GM19043 (cell line): Measurements from ENCODE around the gene PPP2R5E.
"Not testable (repeated sequence)": the region's sequence is repeated elsewhere in the genome, so short reads cannot be mapped to it uniquely, and the experiment has no call there.

Experiments used
- ATAC-seq: cut with Tn5 transposase; IDR thresholded peaks from one replicate; pipeline ENCODE4 v1.9.1; 2021; ENCODE audit warnings: low read depth; ENCODE audit not compliant: unreplicated experiment

The PPP2R5E gene

GRCh38 chr14:63392236-63392635 lies 150.9 kb downstream of the PPP2R5E start:
- ATAC-seq = no peak

- ATAC-seq = peak; percentile 85
Observed at GRCh38 chr14:63388766-63389431, 154.3 kb downstream of the PPP2R5E start.

- no peak for ATAC-seq
Observed at GRCh38 chr14:63387711-63388110, 155.5 kb downstream of the PPP2R5E start.

- ATAC-seq = peak; percentile 98
Observed at GRCh38 chr14:63383776-63384367, 159.3 kb downstream of the PPP2R5E start.

GRCh38 chr14:63378444-63378843 lies 164.7 kb downstream of the PPP2R5E start:
- no peak for ATAC-seq

DNA sequence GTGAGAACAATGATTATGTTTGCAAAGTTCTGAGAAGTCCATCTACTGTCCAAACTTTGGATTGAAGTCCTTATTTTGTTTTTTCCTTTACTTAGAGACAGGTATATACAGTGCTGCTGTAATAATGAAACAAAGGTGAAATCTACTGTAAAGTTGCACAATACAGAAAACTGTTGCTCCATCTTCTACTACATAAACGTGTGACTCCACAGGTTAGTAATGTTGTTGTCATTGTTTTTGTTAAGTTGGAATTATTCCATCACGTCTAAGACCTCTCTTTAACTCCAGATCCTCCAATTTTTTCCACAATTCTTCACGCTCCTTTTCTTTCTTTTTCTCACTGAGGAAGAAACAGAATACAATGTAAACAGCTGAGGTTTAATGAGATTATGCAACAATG lies 167.4 kb downstream of the PPP2R5E start:
- ATAC-seq = no peak

DNA sequence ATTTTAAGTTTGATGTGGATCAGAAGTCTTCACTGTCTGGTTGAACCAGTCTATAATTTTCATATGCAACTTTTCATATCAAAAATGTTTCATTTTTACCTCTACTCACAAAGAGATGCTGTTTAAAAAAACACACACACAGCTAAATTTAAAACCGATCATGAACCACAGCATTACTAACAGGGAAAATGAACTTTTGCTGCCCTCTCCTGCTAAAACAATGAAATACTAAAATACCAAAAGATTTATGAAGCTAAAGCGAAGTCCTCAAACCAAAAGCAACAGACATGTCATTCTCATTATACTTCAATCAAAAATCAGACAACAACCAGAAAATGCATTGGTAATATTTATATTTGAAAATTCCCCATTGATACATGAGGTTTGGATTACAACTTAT lies 171.6 kb downstream of the PPP2R5E start:
- ATAC-seq = not testable (repeated sequence)

- ATAC-seq = no peak
Observed at GRCh38 chr14:63371033-63371432, 172.1 kb downstream of the PPP2R5E start.

DNA sequence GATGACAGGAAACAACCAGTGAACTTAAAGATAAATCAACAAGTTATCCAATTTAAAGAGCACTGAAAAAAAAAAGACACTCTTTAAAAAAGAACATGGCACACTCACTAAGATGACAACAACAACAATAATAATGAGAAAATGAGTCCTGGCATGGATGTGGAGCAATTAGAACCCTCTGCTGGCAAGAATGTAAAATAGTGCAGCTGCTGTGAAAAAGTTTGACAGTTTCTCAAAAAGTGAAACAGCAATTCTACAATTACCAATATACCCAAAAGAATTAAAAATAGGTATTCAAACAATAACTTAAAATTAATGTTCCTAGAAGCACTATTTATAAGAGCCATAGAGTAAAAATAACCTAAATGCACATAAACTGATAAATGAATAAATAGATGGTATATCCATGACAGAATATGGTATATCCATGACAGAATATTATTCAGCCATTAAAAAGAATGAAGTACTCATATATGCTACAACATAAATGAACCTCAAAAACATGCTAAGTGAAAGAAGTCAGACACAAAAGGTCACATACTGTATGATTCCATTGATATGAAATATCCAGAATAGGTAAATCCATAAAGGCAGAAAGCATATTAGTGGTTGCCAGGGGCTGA lies 175.3 kb downstream of the PPP2R5E start:
- no peak for ATAC-seq

GRCh38 chr14:63362389-63362819 lies 180.8 kb downstream of the PPP2R5E start:
- ATAC-seq = no peak

- ATAC-seq = no peak
Observed at GRCh38 chr14:63361790-63362189, 181.4 kb downstream of the PPP2R5E start.

DNA sequence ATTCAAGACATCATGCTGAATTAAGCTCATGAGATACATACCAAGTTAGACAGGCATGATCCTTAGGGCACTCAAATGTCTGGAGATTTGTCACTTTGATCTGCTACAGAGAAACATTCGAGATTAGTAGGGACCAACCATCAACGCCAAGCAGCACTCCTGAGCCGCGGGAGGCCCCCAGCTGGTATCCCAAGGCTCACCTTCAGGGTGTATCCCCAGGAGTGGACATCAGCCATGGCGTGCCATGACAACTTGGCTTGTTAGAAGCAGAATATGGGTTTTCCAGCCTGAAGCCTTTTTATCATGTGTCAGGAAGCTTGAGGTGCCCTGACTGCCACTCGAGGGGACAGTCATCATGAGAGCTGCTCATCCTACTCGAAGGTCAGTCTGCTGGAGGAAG lies 185.3 kb downstream of the PPP2R5E start:
- no peak for ATAC-seq

DNA sequence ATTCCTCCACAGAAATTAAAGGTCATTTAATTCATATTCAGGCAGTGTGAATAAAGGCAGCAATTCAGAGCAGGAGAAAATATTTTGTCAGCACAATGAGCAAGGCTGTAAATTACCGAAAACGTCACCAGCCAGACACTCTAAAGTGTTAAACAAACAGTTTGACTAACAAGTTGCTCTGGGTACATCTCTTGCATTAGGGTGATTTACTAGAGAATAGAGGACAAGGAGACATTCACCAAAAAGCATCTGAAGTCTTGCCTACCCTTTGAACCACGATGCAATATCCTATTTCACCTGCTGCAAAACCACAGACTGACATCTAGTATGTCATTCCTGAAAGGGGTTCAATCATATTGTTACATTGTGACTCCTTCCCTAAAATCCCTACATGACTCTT lies 197.4 kb downstream of the PPP2R5E start:
- ATAC-seq = no peak

DNA sequence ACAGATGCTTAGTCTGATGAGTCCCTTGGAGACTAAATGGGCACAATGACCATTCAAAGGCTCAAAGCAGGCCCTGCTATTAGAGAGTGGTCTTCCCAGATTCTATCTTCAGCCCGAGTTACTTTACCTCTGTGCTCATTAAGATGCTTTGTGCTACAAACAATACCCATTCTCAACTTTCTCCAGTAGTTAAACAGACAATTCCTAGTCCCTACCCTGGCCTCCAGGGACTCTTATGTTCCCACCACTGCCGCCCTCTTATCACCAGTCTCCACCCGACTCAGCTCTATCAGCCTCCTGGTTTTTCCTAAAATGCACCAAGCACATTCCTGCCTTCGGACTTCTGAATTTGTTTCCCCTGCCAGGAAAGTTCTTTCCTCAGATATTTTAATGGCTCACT lies 198.8 kb downstream of the PPP2R5E start:
- no peak for ATAC-seq

DNA sequence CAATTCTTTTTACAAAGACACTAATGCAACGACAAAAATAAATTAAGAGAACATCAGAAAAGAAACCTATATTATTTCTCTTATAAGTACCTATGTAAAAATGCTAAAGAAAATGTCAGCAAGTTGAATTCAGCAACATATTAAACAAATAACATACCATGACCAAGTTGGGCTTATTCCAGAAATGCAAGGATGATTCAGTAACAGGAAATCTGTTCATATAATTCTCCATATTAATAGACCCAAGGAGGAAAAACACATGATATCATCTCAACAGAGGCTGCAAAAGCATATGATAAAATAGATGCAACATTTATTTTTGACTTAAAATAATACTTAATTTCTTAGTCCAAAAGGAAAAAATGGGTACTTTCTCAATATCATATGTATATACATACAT lies 199.3 kb downstream of the PPP2R5E start:
- no peak for ATAC-seq

- no peak for ATAC-seq
Observed at GRCh38 chr14:63342371-63342770, 200.8 kb downstream of the PPP2R5E start.

DNA sequence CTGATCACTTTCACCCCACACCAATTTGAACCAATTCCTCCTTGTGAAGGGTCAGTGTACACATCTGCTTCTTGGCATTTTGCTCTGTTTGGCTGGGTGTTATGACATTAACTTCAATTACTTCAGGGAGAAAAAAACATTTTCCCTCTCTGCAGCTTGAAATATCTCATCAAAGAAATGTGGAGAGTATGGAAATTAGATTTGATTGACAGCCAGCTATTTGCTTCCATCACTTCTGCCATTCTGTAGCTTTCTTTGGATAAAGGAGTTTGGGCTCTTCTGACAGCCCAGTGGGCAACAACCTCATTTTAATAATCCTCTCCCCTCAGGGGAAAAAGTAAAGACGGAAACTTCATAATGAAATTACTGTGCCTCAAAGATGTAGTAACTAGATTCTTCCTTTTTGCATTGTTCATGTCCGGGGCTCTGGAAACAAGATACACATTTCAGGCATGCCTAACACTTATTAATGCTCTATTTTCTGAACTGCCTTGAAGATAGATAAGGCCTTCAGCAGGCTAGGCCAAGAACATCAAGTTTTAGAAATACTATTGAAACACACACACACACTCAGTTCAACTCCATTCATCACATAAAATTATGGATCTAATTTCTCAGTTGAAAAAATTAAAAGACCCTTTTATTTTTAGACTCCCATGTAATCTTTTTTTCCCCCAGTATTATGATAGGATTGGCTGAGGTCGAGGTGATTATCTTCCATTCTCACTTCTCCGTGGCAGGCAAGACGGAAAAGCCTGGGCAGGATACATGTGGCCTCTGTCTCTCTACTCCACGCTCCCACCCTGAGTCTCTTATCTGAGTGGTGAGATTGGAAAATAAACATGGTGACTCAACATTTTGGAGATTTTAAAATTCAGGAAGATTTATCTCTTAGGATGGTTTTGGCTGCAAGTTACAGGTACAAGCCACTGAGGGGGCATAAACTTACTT lies 214.1 kb downstream of the PPP2R5E start:
- ATAC-seq = no peak

DNA sequence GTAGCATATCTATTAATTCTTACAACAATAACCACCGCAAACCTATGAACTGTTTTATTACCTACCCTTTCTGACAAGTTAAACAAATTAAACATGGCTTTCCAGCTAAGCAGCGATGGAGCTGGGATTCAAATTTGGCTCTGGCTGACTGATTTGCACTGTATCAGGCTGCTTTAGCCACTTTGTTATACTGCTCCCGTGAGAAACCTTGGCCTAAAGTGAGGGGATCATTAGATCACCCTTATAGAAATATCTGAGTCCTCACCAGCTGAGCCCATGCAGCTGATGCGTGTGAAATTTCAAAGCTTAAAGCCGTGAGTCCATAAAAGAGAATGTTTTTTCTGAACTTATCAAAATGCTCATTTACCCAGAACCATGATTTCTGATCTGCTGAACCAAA lies 216.3 kb downstream of the PPP2R5E start:
- no peak for ATAC-seq

GRCh38 chr14:63322897-63323573 lies 220.1 kb downstream of the PPP2R5E start:
- ATAC-seq = no peak

GRCh38 chr14:63322472-63322871 lies 220.7 kb downstream of the PPP2R5E start:
- no peak for ATAC-seq
